HL-60/S4 treated with retinoic acid at 250 ng/mL for 4 days and 3 days (cell line): ENCODE data around the gene SYNPO2.

Source experiments
- in situ Hi-C: fragments of 300-500 bp; cut with MboI; formaldehyde crosslinking; loops from 2 replicates; pipeline ENCODE4 v1.7.0; 2022; ENCODE audit warnings: low sequenced_read_pairs

Gene SYNPO2, protein sequence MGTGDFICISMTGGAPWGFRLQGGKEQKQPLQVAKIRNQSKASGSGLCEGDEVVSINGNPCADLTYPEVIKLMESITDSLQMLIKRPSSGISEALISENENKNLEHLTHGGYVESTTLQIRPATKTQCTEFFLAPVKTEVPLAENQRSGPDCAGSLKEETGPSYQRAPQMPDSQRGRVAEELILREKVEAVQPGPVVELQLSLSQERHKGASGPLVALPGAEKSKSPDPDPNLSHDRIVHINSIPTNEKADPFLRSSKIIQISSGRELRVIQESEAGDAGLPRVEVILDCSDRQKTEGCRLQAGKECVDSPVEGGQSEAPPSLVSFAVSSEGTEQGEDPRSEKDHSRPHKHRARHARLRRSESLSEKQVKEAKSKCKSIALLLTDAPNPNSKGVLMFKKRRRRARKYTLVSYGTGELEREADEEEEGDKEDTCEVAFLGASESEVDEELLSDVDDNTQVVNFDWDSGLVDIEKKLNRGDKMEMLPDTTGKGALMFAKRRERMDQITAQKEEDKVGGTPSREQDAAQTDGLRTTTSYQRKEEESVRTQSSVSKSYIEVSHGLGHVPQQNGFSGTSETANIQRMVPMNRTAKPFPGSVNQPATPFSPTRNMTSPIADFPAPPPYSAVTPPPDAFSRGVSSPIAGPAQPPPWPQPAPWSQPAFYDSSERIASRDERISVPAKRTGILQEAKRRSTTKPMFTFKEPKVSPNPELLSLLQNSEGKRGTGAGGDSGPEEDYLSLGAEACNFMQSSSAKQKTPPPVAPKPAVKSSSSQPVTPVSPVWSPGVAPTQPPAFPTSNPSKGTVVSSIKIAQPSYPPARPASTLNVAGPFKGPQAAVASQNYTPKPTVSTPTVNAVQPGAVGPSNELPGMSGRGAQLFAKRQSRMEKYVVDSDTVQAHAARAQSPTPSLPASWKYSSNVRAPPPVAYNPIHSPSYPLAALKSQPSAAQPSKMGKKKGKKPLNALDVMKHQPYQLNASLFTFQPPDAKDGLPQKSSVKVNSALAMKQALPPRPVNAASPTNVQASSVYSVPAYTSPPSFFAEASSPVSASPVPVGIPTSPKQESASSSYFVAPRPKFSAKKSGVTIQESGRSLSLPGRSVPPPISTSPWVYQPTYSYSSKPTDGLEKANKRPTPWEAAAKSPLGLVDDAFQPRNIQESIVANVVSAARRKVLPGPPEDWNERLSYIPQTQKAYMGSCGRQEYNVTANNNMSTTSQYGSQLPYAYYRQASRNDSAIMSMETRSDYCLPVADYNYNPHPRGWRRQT

GRCh38 chr4:118888666-118889311 lies at the start of gene SYNPO2:
Gene SYNPO2 (plus strand): TSS chr4:118888854. CDS start chr4:118889037, 183 bp downstream.
- in situ Hi-C loops = no loop called here

DNA sequence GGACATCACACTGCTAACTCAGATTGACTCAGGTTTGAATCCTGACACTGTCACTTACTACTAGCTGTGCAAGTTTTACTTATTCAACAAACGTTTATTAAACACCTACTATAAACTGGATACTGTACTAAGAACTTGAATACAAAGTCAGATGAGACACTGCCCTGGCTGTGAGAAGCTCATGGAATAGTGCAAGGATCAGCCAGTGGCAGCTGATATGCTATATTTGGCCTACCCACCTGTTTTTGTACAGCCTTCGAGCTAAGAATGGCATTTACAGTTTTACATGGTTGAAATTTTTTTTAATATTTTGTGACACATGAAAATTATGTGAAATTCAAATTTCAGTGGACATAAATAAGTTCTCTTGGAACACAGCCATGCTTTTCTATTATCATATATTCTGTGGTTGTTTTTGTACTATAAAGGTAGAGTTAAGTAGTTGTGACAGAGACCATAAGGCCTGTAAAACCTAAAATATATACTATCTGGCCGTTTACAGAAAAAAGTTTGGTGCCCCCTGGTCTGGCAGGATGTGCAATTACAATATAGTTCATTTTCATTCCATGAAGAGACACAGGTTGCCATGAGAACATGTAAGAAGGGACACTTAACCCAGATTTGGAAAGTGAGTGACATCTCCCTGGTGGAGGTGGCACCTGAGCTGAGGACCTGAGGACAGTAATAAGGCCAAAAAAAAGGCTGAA lies 49.3 kb upstream of the SYNPO2 start:
- in situ Hi-C loops = no loop called here

DNA sequence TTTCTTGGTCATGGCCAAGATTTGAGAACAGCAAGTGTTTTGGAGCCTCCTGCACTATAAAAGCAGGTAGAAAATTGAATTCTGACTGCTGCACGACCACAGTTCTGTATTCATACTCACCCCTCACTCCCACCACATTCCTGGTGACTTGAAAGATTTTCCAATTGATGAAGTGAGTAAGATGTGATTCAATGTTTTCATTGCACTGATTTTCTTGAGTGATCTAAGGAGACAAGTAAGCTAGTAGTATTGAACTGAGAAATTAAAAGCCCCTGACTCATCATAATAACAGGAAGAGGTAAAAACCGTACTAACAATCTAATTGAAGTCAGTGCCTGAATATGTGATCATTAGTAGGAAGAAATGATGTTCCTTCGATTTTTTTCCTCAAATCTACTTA lies 46.6 kb upstream of the SYNPO2 start:
- in situ Hi-C loops = no loop called here

DNA sequence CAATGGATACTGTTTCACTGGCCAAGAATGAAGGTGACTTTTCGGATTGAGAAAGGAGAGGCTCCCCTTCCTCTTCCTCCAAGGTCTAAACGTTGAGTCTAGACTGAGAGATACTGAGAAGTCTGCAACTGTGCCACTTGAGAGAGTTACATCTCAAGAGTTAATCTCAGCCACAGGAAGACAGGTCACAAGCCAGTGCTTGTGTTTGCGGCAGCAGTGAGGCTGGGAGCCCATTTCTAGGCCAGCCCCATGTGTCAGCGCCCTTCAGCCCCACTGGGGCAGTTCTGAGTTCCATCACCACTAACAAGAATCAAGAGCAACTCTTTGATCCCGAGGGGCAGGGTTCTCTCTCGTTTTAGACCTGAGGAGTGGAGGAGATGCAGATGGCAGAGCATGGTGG lies 45.4 kb upstream of the SYNPO2 start:
- in situ Hi-C loops = no loop called here

DNA sequence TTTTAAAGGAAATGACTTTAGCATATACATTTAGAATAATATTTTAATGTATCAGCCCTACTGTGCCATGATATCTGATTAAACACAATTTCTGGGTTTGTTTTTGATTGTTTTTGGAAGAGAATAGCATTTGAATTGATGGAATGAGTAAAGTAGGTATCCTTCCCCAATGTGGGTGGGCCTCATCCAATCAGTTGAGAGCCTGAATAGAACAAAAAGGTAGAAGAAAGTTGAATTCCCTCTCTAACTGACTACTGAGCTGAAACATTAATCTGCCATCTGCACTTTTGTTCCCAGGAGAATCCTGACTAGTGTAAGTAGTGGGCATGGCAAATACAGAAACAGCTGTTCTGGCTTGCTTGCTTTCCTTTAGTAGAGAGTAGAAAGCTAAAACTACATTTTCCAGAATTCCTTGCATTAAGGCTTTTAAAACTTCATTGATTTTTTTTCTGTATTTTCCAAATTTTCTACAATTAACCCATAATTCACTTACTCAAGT lies 43.1 kb upstream of the SYNPO2 start:
- in situ Hi-C loops = no loop called here

GRCh38 chr4:118846979-118847378 lies 41.7 kb upstream of the SYNPO2 start:
- in situ Hi-C loops = no loop called here

GRCh38 chr4:118848242-118848641 lies 40.4 kb upstream of the SYNPO2 start:
- in situ Hi-C loops = no loop called here

DNA sequence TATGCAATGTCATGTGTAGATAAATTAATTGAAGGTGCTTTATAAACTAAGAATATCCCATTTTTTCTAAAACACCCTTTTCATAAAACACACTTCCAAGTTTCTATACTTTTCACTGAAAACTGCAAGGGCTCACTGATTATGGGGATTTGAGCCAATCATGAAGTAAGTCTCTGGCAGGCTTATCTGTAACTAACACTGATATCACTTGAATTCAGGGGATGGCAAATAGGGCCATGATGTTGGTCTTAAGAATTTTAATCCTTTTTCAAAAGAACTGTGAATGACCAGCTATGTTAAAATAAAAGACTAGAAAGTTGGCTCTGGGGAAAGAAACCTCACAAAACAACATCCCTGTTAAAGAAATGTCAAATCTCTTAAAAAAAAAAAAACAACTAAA lies 39.8 kb upstream of the SYNPO2 start:
- in situ Hi-C loops = no loop called here

GRCh38 chr4:118849867-118850487 lies 38.7 kb upstream of the SYNPO2 start:
- in situ Hi-C loops = no loop called here

GRCh38 chr4:118850488-118851173 lies 38.0 kb upstream of the SYNPO2 start:
- in situ Hi-C loops = no loop called here

DNA sequence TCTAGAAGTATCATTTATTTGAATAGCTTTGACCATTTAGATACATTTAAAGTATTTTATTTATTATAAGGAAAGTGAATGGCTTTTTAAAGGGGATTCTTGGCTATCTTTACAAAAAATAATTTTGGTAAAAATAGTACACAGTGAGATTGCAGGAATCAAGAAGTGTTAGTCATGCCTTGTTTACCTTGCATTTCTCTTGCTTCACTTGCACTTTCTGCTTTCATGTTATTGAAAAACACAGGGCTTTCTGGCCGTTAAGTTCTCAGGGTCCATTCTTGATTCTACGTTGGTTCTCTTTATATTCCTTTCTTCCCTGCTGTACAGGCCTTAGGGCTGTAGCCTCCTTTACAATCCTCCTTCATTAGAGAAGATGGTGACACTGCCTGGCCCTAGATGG lies 30.9 kb upstream of the SYNPO2 start:
- in situ Hi-C loops = no loop called here

DNA sequence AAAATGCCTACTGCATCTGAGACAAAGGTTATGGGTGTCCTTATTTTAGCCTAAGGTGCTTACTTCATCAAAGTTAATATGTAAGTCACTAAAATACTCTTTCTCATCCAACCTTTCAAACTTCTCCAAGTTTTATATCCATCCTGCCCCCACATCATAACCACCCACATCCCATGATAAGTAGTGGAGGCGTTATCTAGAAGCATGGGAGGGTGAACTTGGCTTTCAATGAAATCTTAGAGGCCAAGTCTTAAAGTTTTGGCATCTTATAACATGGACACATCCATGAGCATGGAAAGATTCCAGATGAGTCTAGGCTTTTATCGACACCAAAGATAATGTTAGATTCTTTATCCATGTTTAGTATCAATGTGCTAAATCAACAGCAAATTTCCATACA lies 29.9 kb upstream of the SYNPO2 start:
- in situ Hi-C loops = no loop called here

GRCh38 chr4:118865091-118865708 lies 23.5 kb upstream of the SYNPO2 start:
- in situ Hi-C loops = no loop called here

- in situ Hi-C loops = no loop called here
These were observed 22.2 kb upstream of the SYNPO2 start for GRCh38 chr4:118866442-118866841.

- in situ Hi-C loops = no loop called here
These were observed 21.2 kb upstream of the SYNPO2 start for GRCh38 chr4:118867311-118868067.

DNA sequence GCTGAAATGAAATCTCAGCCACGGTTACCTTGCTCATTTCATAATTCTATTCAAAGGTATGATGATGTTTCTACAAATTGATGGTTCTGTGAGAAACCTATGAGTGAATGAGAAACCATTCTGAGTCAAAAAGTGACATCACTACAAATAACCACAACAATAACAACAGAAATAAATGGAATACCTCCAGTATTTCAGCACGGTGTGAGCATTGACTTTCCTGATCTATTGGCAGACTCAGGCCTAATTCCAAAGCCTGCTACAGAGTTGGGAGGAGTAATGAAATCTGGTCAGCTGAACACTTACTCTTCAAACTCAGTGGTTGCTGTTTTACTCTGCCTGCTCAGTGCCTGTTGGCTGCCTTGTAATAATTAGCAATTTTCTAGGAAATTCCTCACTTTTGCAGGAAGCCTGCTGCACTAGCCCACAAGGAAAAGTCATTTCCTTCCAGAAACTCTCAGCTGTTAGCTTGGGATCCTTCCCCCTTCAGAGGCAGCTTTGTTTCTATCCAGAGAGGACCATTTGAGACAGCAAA lies 18.8 kb upstream of the SYNPO2 start:
- in situ Hi-C loops = no loop called here

GRCh38 chr4:118872181-118872580 lies 16.5 kb upstream of the SYNPO2 start:
- in situ Hi-C loops = no loop called here
